OCI-LY3 (cell line): ENCODE measurements around the gene LSP1.

Experiments
- CTCF ChIP-seq: fragments of 200-600, 300-600 bp; sonication (generic); IDR thresholded peaks from 2 replicates; pipeline ENCODE4 v1.5.1; 2014; ENCODE audit warnings: antibody characterized with exemption, low read length, low read depth
- EZH2phosphoT487 ChIP-seq: fragments of 200-600 bp; shearing (Covaris generic); IDR thresholded peaks from 2 replicates; pipeline ENCODE4 v1.6.1; 2018; ENCODE audit warnings: antibody characterized with exemption, mixed run types, low read depth

GRCh38 chr11:1883346-1884302, 30.7 kb downstream of the LSP1 start:
- no peak for TF ChIP-seq CTCF
- no peak for TF ChIP-seq EZH2phosphoT487
